Gastrocnemius medialis (tissue), 4 donors: Measurements from ENCODE around the gene ABCA12. TPM values are rescaled to one million over a fixed set of nuclear protein-coding genes. Genes with fewer than 3 reads are reported as not detected.

Experiments used
- ATAC-seq, 2 donors: fragments of 150-250 bp; one replicate each; pipeline ENCODE4 v1.9.1; 2016
- DNase-seq, 2 donors: peaks; one replicate each; pipeline ENCODE4 v3.0.0-alpha.2; 2019
- H3K27ac ChIP-seq, 4 donors: fragments of 200-600 bp; sonication (generic); 1 replicate in 1 of 4; 2 replicates in 3 of 4; pipeline ENCODE4 v1.5.1; 2016 to 2018; ENCODE audit warnings: mild to moderate bottlenecking in 2 of 4, moderate library complexity in 1 of 4
- H3K27me3 ChIP-seq, 3 donors: fragments of 200-600 bp; sonication (generic) in 2 of 3; 1 replicate in 1 of 3; 2 replicates in 2 of 3; pipeline versions ENCODE4 v1.5.1 to v1.6.0; 2016 to 2019; ENCODE audit warnings: mild to moderate bottlenecking in 1 of 3, moderate library complexity in 1 of 3
- H3K36me3 ChIP-seq, 2 donors: fragments of 200-600 bp; sonication (generic) in 1 of 2; one replicate each; pipeline ENCODE4 v1.5.1; 2017 to 2018
- H3K4me1 ChIP-seq, 2 donors: fragments of 200-600 bp; sonication (generic) in 1 of 2; one replicate each; pipeline ENCODE4 v1.5.1; 2016 to 2017; ENCODE audit warnings: mild to moderate bottlenecking in 2 of 2
- H3K4me3 ChIP-seq, 4 donors: fragments of 200-600 bp; sonication (generic) in 3 of 4; 1 replicate in 1 of 4; 2 replicates in 3 of 4; pipeline ENCODE4 v1.5.1; 2016 to 2019; ENCODE audit warnings: mild to moderate bottlenecking in 2 of 4
- H3K9me3 ChIP-seq, 3 donors: fragments of 200-600 bp; sonication (generic) in 2 of 3; 1 replicate in 1 of 3; 2 replicates in 2 of 3; pipeline ENCODE4 v1.5.1; 2016 to 2019
- CTCF ChIP-seq, 5 experiments: fragments of 450-650 bp in 3 of 5; fragments of 200-600 bp in 2 of 5; sonication (generic) in 2 of 5; IDR thresholded peaks in 4 of 5; conservative IDR thresholded peaks in 1 of 5; 1 replicate in 4 of 5; 2 replicates in 1 of 5; pipeline ENCODE4 v1.5.1; 2016 to 2019; ENCODE audit warnings: antibody characterized with exemption in 5 of 5, mild to moderate bottlenecking in 3 of 5, moderate library complexity in 3 of 5
- POLR2A ChIP-seq, 2 donors: fragments of 450-650 bp; IDR thresholded peaks; one replicate each; pipeline ENCODE4 v1.6.1; 2017; ENCODE audit warnings: antibody characterized with exemption in 2 of 2, mild to moderate bottlenecking in 2 of 2, moderate library complexity in 2 of 2
- in situ Hi-C, 4 donors: fragments of 200-750 bp; cut with MboI; loops; one replicate each; pipeline versions ENCODE4 v1.15.0 to v1.8.0; 2017; ENCODE audit warnings: low sequenced_read_pairs in 4 of 4
- intact Hi-C: fragments of 100-400 bp; cut with DNase I; formaldehyde crosslinking; loops from one replicate; pipeline ENCODE4 v1.15.1; 2023; ENCODE audit warnings: low total_unique reads
- total RNA-seq, 4 donors: library from RNA; depleted of rRNA; stranded (reverse); fragments of >200 nt; gene quantifications; one replicate each; pipeline versions ENCODE4 v1.1.0 to v1.2.3, GENCODE V29; 2016

The ABCA12 gene
- total RNA-seq, 4 donors from 2014 or later, result not detected

- DNase-seq (no peak), ATAC-seq (no peak)
- Histone ChIP-seq H3K9me3 (no peaks in the 10 kb centered on the region), H3K4me3 (no peak overlapping the region), H3K27me3 (no peaks in the 10 kb centered on the region), H3K27ac (no peak overlapping the region), H3K36me3 (no peaks in the 10 kb centered on the region), H3K4me1 (no peaks in the 10 kb centered on the region)
- in situ Hi-C loops (no loop called here), intact Hi-C loops (no loop called here)
- TF ChIP-seq POLR2A (IDR thresholded peaks at IDR 0.05), result no peak
These were observed 238.7 kb downstream of the ABCA12 start for GRCh38 chr2:214899751-214900150.

- TF ChIP-seq CTCF (IDR thresholded peaks at IDR 0.05 in 4 of 5, conservative IDR thresholded peaks at IDR 0.05 in 1 of 5) (no peak), POLR2A (IDR thresholded peaks at IDR 0.05) (no peak)
- Histone ChIP-seq H3K36me3 (no peaks in the 10 kb centered on the region), H3K27me3 (no peaks in the 10 kb centered on the region), H3K9me3 (no peaks in the 10 kb centered on the region), H3K27ac (no peak overlapping the region), H3K4me3 (no peak overlapping the region), H3K4me1 (no peaks in the 10 kb centered on the region)
- DNase-seq (no peak), ATAC-seq (no peak)
- in situ Hi-C loops, result no loop called here
- intact Hi-C loops, result no loop called here
These were observed 242.2 kb downstream of the ABCA12 start for GRCh38 chr2:214896274-214896673.

GRCh38 chr2:214895469-214895868 is 243.0 kb downstream of the ABCA12 start:
- no peaks in the 10 kb centered on the region for H3K27me3 ChIP-seq
- H3K27ac ChIP-seq, result no peak overlapping the region
- H3K4me1 ChIP-seq, result no peaks in the 10 kb centered on the region
- intact Hi-C loops (no loop called here), in situ Hi-C loops (no loop called here)
- ATAC-seq (no peak), DNase-seq (no peak)
- no peaks in the 10 kb centered on the region for H3K36me3 ChIP-seq
- H3K9me3 ChIP-seq, result no peaks in the 10 kb centered on the region
- no peak for TF ChIP-seq POLR2A (IDR thresholded peaks at IDR 0.05)
- no peak for TF ChIP-seq CTCF (IDR thresholded peaks at IDR 0.05 in 4 of 5, conservative IDR thresholded peaks at IDR 0.05 in 1 of 5)
- no peak overlapping the region for H3K4me3 ChIP-seq

GRCh38 chr2:214889301-214889700 is 249.1 kb downstream of the ABCA12 start:
- Histone ChIP-seq H3K4me3 (no peak overlapping the region), H3K36me3 (no peaks in the 10 kb centered on the region), H3K4me1 (no peaks in the 10 kb centered on the region), H3K9me3 (no peaks in the 10 kb centered on the region), H3K27me3 (no peaks in the 10 kb centered on the region), H3K27ac (no peak overlapping the region)
- in situ Hi-C loops (no loop called here), intact Hi-C loops (no loop called here)
- no peak for ATAC-seq
- DNase-seq, result no peak
- TF ChIP-seq POLR2A (IDR thresholded peaks at IDR 0.05) (no peak), CTCF (IDR thresholded peaks at IDR 0.05 in 4 of 5, conservative IDR thresholded peaks at IDR 0.05 in 1 of 5) (no peak)

- TF ChIP-seq CTCF (IDR thresholded peaks at IDR 0.05 in 4 of 5, conservative IDR thresholded peaks at IDR 0.05 in 1 of 5), result no peak
- Histone ChIP-seq H3K36me3 (no peaks in the 10 kb centered on the region), H3K27me3 (no peaks in the 10 kb centered on the region), H3K27ac (no peak overlapping the region), H3K4me1 (no peaks in the 10 kb centered on the region), H3K4me3 (no peak overlapping the region), H3K9me3 (peaks cover 0 to 4% (median 0%) of the 10 kb centered on the region in 3 donors)
- DNase-seq (no peak), ATAC-seq (no peak)
- intact Hi-C loops, result no loop called here
- in situ Hi-C loops, result no loop called here
These were observed 256.7 kb downstream of the ABCA12 start for GRCh38 chr2:214881647-214882202.

Other genes starting within 250 kb of the ABCA12 start
- 10 to 100 TPM; 16.9 to 46.9 (median 41.8) TPM for gene ATIC, start 173.4 kb upstream of the ABCA12 start, total RNA-seq